WTC11 (cell line): ENCODE results near the gene CD22. TPM values are rescaled to one million over a fixed set of nuclear protein-coding genes. Genes with fewer than 3 reads are reported as not detected.
"Not testable (repeated sequence)": the region's sequence is repeated elsewhere in the genome, so short reads cannot be mapped to it uniquely, and the experiment has no call there.

Source experiments
- ATAC-seq: fragments of 200-7000 bp; cut with Tn5 transposase; 2 replicates; pipeline ENCODE4 v1.10.0; 2021; ENCODE audit warnings: mild to moderate bottlenecking, moderate library complexity
- CTCF ChIA-PET: fragments of 300-600 bp; sonication (Branson Sonifier 250); formaldehyde crosslinking; loops from one replicate; lab custom pipeline; 2021; ENCODE audit warnings: antibody characterized with exemption; lab: Charles Lee
- POLR2A ChIA-PET: fragments of 350-600 bp; sonication (Branson Sonifier 250); formaldehyde crosslinking; loops from one replicate; lab custom pipeline; 2021; ENCODE audit warnings: antibody characterized with exemption; lab: Charles Lee
- DNase-seq: peaks from one replicate; pipeline ENCODE4 v3.0.0; 2021; ENCODE audit warnings: low spot score
- H3K27ac Mint-ChIP-seq: 2 replicates; pipeline ENCODE4 v1.8.0; 2021; ENCODE audit warnings: mixed read lengths
- H3K27me3 Mint-ChIP-seq: 2 replicates; pipeline ENCODE4 v1.8.0; 2021; ENCODE audit warnings: low read depth, mild to moderate bottlenecking, moderate library complexity, mixed read lengths
- H3K36me3 Mint-ChIP-seq: 2 replicates; pipeline ENCODE4 v1.8.0; 2021; ENCODE audit warnings: mixed read lengths
- H3K4me1 Mint-ChIP-seq: 2 replicates; pipeline ENCODE4 v1.8.0; 2022; ENCODE audit warnings: mixed read lengths
- H3K4me3 Mint-ChIP-seq: 2 replicates; pipeline ENCODE4 v1.8.0; 2021; ENCODE audit warnings: mild to moderate bottlenecking, moderate library complexity, mixed read lengths
- H3K9me3 Mint-ChIP-seq: 2 replicates; pipeline ENCODE4 v1.8.0; 2021; ENCODE audit warnings: mixed read lengths
- CREM ChIP-seq: sonication (generic); formaldehyde crosslinking; IDR thresholded peaks from 2 replicates; pipeline ENCODE4 v1.8.1; 2022; ENCODE audit warnings: mild to moderate bottlenecking, missing genetic modification reagents, moderate library complexity
- IRF1 ChIP-seq: sonication (generic); formaldehyde crosslinking; IDR thresholded peaks from 2 replicates; pipeline ENCODE4 v1.8.0; 2023; ENCODE audit warnings: missing genetic modification reagents
- MXD4 ChIP-seq: fragments of 250-450 bp; sonication (Bioruptor Pico); IDR thresholded peaks from 2 replicates; pipeline ENCODE4 v1.8.0; 2021; ENCODE audit warnings: mild to moderate bottlenecking, moderate library complexity, borderline replicate concordance
- MYBL2 ChIP-seq: sonication (generic); formaldehyde crosslinking; IDR thresholded peaks from 2 replicates; pipeline ENCODE4 v1.8.1; 2023; ENCODE audit warnings: mild to moderate bottlenecking, moderate library complexity, missing genetic modification reagents
- NFYB ChIP-seq: sonication (generic); formaldehyde crosslinking; conservative IDR thresholded peaks from 2 replicates; pipeline ENCODE4 v1.8.0; 2022; ENCODE audit warnings: low read depth, missing genetic modification reagents
- SOX15 ChIP-seq: fragments of 250-450 bp; sonication (Bioruptor Pico); IDR thresholded peaks from 2 replicates; pipeline ENCODE4 v1.9.0; 2021; ENCODE audit warnings: mild to moderate bottlenecking
- USF2 ChIP-seq: sonication (generic); formaldehyde crosslinking; IDR thresholded peaks from 2 replicates; pipeline ENCODE4 v1.8.1; 2023; ENCODE audit warnings: mild to moderate bottlenecking, missing genetic modification reagents, moderate library complexity
- ZNF121 ChIP-seq: sonication (generic); formaldehyde crosslinking; IDR thresholded peaks from 2 replicates; pipeline ENCODE4 v1.8.0; 2023; ENCODE audit warnings: missing genetic modification reagents
- ZNF138 ChIP-seq: sonication (generic); formaldehyde crosslinking; conservative IDR thresholded peaks from 2 replicates; pipeline ENCODE4 v1.8.1; 2022; ENCODE audit warnings: mild to moderate bottlenecking, moderate library complexity, missing genetic modification reagents
- ZNF219 ChIP-seq: sonication (generic); formaldehyde crosslinking; IDR thresholded peaks from 2 replicates; pipeline ENCODE4 v1.8.0; 2023; ENCODE audit warnings: missing genetic modification reagents, mild to moderate bottlenecking, borderline replicate concordance
- ZNF396 ChIP-seq: fragments of 250-450 bp; sonication (Bioruptor Pico); IDR thresholded peaks from 2 replicates; pipeline ENCODE4 v1.8.0; 2021; ENCODE audit warnings: mild to moderate bottlenecking, moderate library complexity, borderline replicate concordance
- ZNF512 ChIP-seq: sonication (generic); formaldehyde crosslinking; IDR thresholded peaks from 2 replicates; pipeline ENCODE4 v1.8.1; 2022; ENCODE audit warnings: missing genetic modification reagents, borderline replicate concordance
- total RNA-seq: library from RNA; stranded (reverse); gene quantifications from 3 replicates; pipeline ENCODE4 v1.2.3, GENCODE V29; 2021
- TF ChIP-seq, protein P1 (sequence below): fragments of 250-450 bp; sonication (Bioruptor Pico); IDR thresholded peaks from 2 replicates; pipeline ENCODE4 v1.9.0; 2021; ENCODE audit warnings: moderate library complexity, mild to moderate bottlenecking, inconsistent platforms, borderline replicate concordance

CD22 gene
- total RNA-seq, 1 experiment from 2014 or later, result 0.28 TPM

DNA sequence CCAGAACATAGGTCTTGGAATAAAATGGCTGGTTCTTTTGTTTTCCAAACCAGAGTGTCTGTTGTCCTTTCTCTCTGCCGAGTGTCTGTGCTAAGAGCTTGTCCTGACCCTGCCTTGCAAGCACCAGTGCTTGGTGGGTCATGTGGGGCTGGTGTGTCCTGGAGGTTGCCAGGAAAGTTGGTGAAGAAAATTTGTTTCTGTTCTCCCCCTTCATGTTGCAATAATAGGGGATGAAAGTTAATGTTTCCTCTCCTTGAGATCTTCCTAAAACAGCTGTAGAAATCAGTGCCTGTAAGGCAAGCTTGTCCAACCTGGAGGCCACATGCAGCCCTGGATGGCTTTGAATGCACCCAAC is 43.9 kb upstream of the CD22 start (continued):
- TF ChIP-seq IRF1 (CRISPR knock-in tag) (no peak), CREM (CRISPR knock-in tag) (no peak), ZNF138 (CRISPR knock-in tag) (no peak)

DNA sequence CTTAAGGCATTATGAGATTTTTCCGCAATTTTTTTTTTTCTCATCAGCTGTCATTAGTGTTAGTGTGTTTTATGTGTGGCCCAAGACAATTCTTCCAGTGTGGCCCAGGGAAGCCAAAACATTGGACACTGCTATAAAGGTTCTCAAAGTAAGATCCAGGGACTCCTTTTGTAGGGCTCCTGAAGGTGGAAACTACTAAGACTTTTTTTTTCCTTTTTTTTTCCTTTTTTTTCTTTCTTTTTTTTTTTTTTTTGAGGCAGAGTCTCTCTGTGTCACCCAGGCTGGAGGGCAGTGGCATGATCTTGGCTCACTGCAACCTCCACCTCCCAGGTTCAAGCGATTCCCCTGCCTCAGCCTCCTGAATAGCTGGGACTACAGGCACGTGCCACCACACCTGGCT is 43.5 kb upstream of the CD22 start:
- Mint-ChIP-seq H3K4me1 (peaks cover 12% of the 10 kb centered on the region), H3K27ac (peak overlapping the region; percentile 34; the same call in 1 of the 2 replicates)
- POLR2A ChIA-PET, ATAC-seq, H3K4me3 Mint-ChIP-seq, H3K36me3 Mint-ChIP-seq, DNase-seq, H3K9me3 Mint-ChIP-seq, H3K27me3 Mint-ChIP-seq: not testable (repeated sequence)
- CTCF ChIA-PET, result interaction anchor here (0.6 to 2.0 kb wide), 7 partner anchors 10 to 225 kb away, joined by 3 to 7 read pairs (median 5); partner anchors contain the start of gene USF2

GRCh38 chr19:35286101-35286500 is 42.9 kb upstream of the CD22 start:
- H3K27ac Mint-ChIP-seq, H3K27me3 Mint-ChIP-seq, ATAC-seq, POLR2A ChIA-PET, H3K9me3 Mint-ChIP-seq, DNase-seq, H3K4me3 Mint-ChIP-seq, H3K36me3 Mint-ChIP-seq: not testable (repeated sequence)
- H3K4me1 Mint-ChIP-seq, result peaks cover 13% of the 10 kb centered on the region
- CTCF ChIA-PET, result interaction anchor here (0.7 to 1.6 kb wide), 4 partner anchors 15 to 209 kb away, joined by 3 to 6 read pairs (median 4); no protein-coding TSS in a partner anchor

- no peak overlapping the region for H3K4me3 Mint-ChIP-seq
- no peaks in the 10 kb centered on the region for H3K9me3 Mint-ChIP-seq
- ChIA-PET CTCF (no interaction called here), POLR2A (no interaction called here)
- no peak for TF ChIP-seq SOX15 (CRISPR knock-in tag)
- TF ChIP-seq ZNF121, result 0 out of 2 replicates have a peak, but pooled peaks have one; percentile 56
- H3K36me3 Mint-ChIP-seq, result no peaks in the 10 kb centered on the region
- ATAC-seq (no peak), DNase-seq (no peak)
- no peaks in the 10 kb centered on the region; the same call in none of the 2 replicates for H3K27me3 Mint-ChIP-seq
- H3K4me1 Mint-ChIP-seq, result peaks cover 13% of the 10 kb centered on the region
- H3K27ac Mint-ChIP-seq, result no peak overlapping the region
These were observed 41.3 kb upstream of the CD22 start for GRCh38 chr19:35287713-35288112.

- no peaks in the 10 kb centered on the region for H3K9me3 Mint-ChIP-seq
- no peak overlapping the region for H3K27ac Mint-ChIP-seq
- H3K4me3 Mint-ChIP-seq, result no peak overlapping the region
- CTCF ChIA-PET, result no interaction called here
- H3K27me3 Mint-ChIP-seq, result no peaks in the 10 kb centered on the region; the same call in none of the 2 replicates
- TF ChIP-seq MYBL2 (no peak), ZNF396 (CRISPR knock-in tag) (no peak), ZNF219 (no peak), MXD4 (no peak), IRF1 (CRISPR knock-in tag) (no peak), USF2 (CRISPR knock-in tag) (no peak), ZNF512 (CRISPR knock-in tag) (no peak), SOX15 (CRISPR knock-in tag) (no peak), NFYB (CRISPR knock-in tag) (no peak)
- TF ChIP-seq, protein P1, sequence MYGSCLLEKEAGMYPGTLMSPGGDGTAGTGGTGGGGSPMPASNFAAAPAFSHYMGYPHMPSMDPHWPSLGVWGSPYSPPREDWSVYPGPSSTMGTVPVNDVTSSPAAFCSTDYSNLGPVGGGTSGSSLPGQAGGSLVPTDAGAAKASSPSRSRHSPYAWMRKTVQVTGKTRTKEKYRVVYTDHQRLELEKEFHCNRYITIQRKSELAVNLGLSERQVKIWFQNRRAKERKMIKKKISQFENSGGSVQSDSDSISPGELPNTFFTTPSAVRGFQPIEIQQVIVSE (CRISPR knock-in tag), result no peak
- ATAC-seq, result no peak
- POLR2A ChIA-PET, result no interaction called here
- H3K4me1 Mint-ChIP-seq, result peaks cover 17% of the 10 kb centered on the region
- H3K36me3 Mint-ChIP-seq, result no peaks in the 10 kb centered on the region
- DNase-seq, result no peak
These were observed 40.7 kb upstream of the CD22 start for GRCh38 chr19:35288331-35288730.
